KMS-11 (cell line): ENCODE results near the gene C10orf62.
"Not testable (repeated sequence)": the region's sequence is repeated elsewhere in the genome, so short reads cannot be mapped to it uniquely, and the experiment has no call there.

Experiments
- H2AFZ ChIP-seq: fragments of 200-600 bp; sonication (generic); 2 replicates; pipeline ENCODE4 v1.6.1; 2016; ENCODE audit warnings: antibody characterized with exemption, mixed run types, low read depth
- H3K27ac ChIP-seq: fragments of 200-600 bp; sonication (generic); 2 replicates; pipeline ENCODE4 v1.6.1; 2016; ENCODE audit warnings: mild to moderate bottlenecking, mixed run types
- H3K27me3 ChIP-seq: fragments of 200-600 bp; sonication (generic); 2 replicates; pipeline ENCODE4 v1.6.1; 2017; ENCODE audit warnings: mild to moderate bottlenecking, low read depth, mixed run types, moderate library complexity; ENCODE audit not compliant: insufficient read depth
- H3K36me3 ChIP-seq: fragments of 200-600 bp; sonication (generic); 2 replicates; pipeline ENCODE4 v1.6.1; 2017; ENCODE audit warnings: mild to moderate bottlenecking, mixed run types; ENCODE audit not compliant: insufficient read depth
- H3K4me1 ChIP-seq: fragments of 200-600 bp; sonication (generic); 2 replicates; pipeline ENCODE4 v1.6.1; 2016; ENCODE audit warnings: mild to moderate bottlenecking, low read depth, mixed run types; ENCODE audit not compliant: poor library complexity, severe bottlenecking
- H3K4me2 ChIP-seq: fragments of 200-600 bp; sonication (generic); 2 replicates; pipeline ENCODE4 v1.7.0; 2016; ENCODE audit warnings: mild to moderate bottlenecking, mixed run types
- H3K4me3 ChIP-seq: fragments of 200-600 bp; sonication (generic); IDR thresholded peaks from 2 replicates; pipeline ENCODE4 v1.6.1; 2017; ENCODE audit warnings: low read depth, low read length, mixed read lengths; ENCODE audit not compliant: insufficient read depth
- H3K79me2 ChIP-seq: fragments of 200-600 bp; sonication (generic); 2 replicates; pipeline ENCODE4 v1.6.1; 2016; ENCODE audit warnings: low read depth, mixed run types; ENCODE audit not compliant: insufficient read depth
- H3K9ac ChIP-seq: fragments of 200-600 bp; sonication (generic); 2 replicates; pipeline ENCODE4 v1.6.1; 2016; ENCODE audit warnings: mild to moderate bottlenecking, mixed run types
- H4K20me1 ChIP-seq: fragments of 200-600 bp; sonication (generic); 2 replicates; pipeline ENCODE4 v1.6.1; 2016; ENCODE audit warnings: mild to moderate bottlenecking, mixed run types; ENCODE audit not compliant: insufficient read depth
- CTCF ChIP-seq: fragments of 200-600 bp; sonication (generic); conservative IDR thresholded peaks from 2 replicates; pipeline ENCODE4 v1.6.1; 2017; ENCODE audit warnings: low read depth, mild to moderate bottlenecking, antibody characterized with exemption, low read length, moderate library complexity, mixed read lengths

Gene C10orf62

GRCh38 chr10:97574374-97575126 lies 15.0 kb upstream of the C10orf62 start:
- no peak for TF ChIP-seq CTCF
- H3K4me1 ChIP-seq: no peaks in the 10 kb centered on the region
- H3K9ac ChIP-seq: no peak overlapping the region

GRCh38 chr10:97575127-97575668 lies 14.3 kb upstream of the C10orf62 start:
- H2AFZ ChIP-seq: no peak overlapping the region
- H3K36me3 ChIP-seq: no peaks in the 10 kb centered on the region
- H3K79me2 ChIP-seq: no peaks in the 10 kb centered on the region
- H3K4me2 ChIP-seq: no peak overlapping the region
- no peak for TF ChIP-seq CTCF
- H3K4me1 ChIP-seq: no peaks in the 10 kb centered on the region
- no peaks in the 10 kb centered on the region for H3K27me3 ChIP-seq
- H3K27ac ChIP-seq: no peak overlapping the region
- no peak overlapping the region for H3K9ac ChIP-seq
- no peaks in the 10 kb centered on the region for H4K20me1 ChIP-seq
- H3K4me3 ChIP-seq: no peak overlapping the region

More at GRCh38 chr10:97574374-97575126, 15.0 kb upstream of the C10orf62 start:
- Histone ChIP-seq H2AFZ (no peak overlapping the region), H3K27ac (no peak overlapping the region), H3K36me3 (no peaks in the 10 kb centered on the region), H3K79me2 (no peaks in the 10 kb centered on the region), H4K20me1 (no peaks in the 10 kb centered on the region), H3K27me3 (no peaks in the 10 kb centered on the region), H3K4me3 (no peak overlapping the region), H3K4me2 (no peak overlapping the region)

GRCh38 chr10:97576487-97576886 lies 13.0 kb upstream of the C10orf62 start:
- not testable (repeated sequence) for H3K9ac ChIP-seq, H3K27me3 ChIP-seq, H3K4me2 ChIP-seq, H2AFZ ChIP-seq, H4K20me1 ChIP-seq, H3K4me1 ChIP-seq, H3K79me2 ChIP-seq, H3K27ac ChIP-seq, H3K4me3 ChIP-seq, H3K36me3 ChIP-seq

GRCh38 chr10:97577701-97578100 lies 11.8 kb upstream of the C10orf62 start:
- no peaks in the 10 kb centered on the region for H3K36me3 ChIP-seq
- no peak overlapping the region for H3K9ac ChIP-seq
- H3K27me3 ChIP-seq: no peaks in the 10 kb centered on the region
- H2AFZ ChIP-seq: no peak overlapping the region
- no peak for TF ChIP-seq CTCF
- H3K4me3 ChIP-seq: no peak overlapping the region
- H3K4me1 ChIP-seq: no peaks in the 10 kb centered on the region
- no peak overlapping the region for H3K4me2 ChIP-seq
- H3K27ac ChIP-seq: no peak overlapping the region
- no peaks in the 10 kb centered on the region for H3K79me2 ChIP-seq
- H4K20me1 ChIP-seq: no peaks in the 10 kb centered on the region
